ENCODE results near the gene WDFY4.

DNA sequence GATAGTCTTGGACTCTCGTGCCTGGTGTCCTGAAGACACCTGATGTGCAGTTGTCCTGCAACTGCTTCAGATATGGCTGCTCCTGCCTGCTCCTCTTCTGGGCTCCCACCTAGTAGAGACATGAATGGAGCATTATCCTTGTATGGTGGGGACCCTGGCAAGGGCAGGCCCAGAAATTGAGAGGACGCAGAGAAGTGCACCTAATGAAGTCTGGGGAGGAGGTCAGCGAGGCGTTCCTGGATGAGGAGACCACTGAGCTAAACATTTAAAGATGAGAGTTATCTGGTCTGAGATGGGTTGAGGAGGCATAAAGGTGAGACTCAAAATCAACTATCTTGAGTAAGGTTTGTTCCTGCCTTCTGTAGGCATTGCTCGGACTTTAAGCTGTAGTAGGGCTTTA lies 66.3 kb downstream of the WDFY4 start:
- TF ChIP-seq POLR2A (IDR thresholded peaks at IDR 0.05) = no peak
- TF ChIP-seq, protein P1, sequence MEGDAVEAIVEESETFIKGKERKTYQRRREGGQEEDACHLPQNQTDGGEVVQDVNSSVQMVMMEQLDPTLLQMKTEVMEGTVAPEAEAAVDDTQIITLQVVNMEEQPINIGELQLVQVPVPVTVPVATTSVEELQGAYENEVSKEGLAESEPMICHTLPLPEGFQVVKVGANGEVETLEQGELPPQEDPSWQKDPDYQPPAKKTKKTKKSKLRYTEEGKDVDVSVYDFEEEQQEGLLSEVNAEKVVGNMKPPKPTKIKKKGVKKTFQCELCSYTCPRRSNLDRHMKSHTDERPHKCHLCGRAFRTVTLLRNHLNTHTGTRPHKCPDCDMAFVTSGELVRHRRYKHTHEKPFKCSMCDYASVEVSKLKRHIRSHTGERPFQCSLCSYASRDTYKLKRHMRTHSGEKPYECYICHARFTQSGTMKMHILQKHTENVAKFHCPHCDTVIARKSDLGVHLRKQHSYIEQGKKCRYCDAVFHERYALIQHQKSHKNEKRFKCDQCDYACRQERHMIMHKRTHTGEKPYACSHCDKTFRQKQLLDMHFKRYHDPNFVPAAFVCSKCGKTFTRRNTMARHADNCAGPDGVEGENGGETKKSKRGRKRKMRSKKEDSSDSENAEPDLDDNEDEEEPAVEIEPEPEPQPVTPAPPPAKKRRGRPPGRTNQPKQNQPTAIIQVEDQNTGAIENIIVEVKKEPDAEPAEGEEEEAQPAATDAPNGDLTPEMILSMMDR (IDR thresholded peaks at IDR 0.05) = no peak
